ENCODE data around the gene STPG4.

DNA sequence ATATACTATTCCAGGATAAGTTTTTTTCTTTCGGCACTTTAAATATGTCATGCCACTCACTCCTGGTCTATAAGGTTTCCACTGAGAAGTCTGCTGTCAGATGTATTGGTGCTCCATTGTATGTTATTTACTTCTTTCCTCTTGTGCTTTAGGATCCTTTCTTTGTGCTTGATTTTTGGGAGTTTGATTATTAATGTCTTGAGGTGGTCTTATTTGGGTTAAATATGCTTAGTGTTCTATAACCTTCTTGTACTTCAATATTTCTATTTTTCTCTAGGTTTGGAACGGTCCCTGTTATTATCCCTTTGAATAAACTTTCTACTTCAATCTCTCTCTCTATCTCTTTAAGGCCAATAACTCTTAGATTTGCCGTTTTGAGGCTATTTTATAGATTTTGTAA, 28.3 kb downstream of the STPG4 start:
- TF ChIP-seq POLR2AphosphoS5 (IDR thresholded peaks at IDR 0.05; ENCODE audit: low read depth, low read length) = no peak
- no peak for TF ChIP-seq TAF1 (IDR thresholded peaks at IDR 0.05; ENCODE audit: low read depth, low read length)
- TF ChIP-seq POLR2A (IDR thresholded peaks at IDR 0.05; ENCODE audit: low read depth, low read length) = no peak

Data from GM12891 (cell line).